HL-60/S4 (cell line): ENCODE results near the gene ADCK2.
"Not testable (repeated sequence)": the region's sequence is repeated elsewhere in the genome, so short reads cannot be mapped to it uniquely, and the experiment has no call there.

Experiments
- in situ Hi-C: fragments of 300-500 bp; cut with MboI; formaldehyde crosslinking; loops from 2 replicates; pipeline ENCODE4 v1.14.3; 2022; ENCODE audit warnings: low sequenced_read_pairs

The ADCK2 gene

GRCh38 chr7:140673774-140674155 lies 1.0 kb downstream of the ADCK2 start:
- in situ Hi-C loops: no loop called here

GRCh38 chr7:140674356-140674800 lies 1.6 kb downstream of the ADCK2 start:
- in situ Hi-C loops: no loop called here

GRCh38 chr7:140674899-140675701 lies 2.4 kb downstream of the ADCK2 start:
- in situ Hi-C loops: no loop called here

- in situ Hi-C loops: no loop called here
These were observed 3.0 kb downstream of the ADCK2 start for GRCh38 chr7:140675726-140676125.

GRCh38 chr7:140676306-140676705 lies 3.6 kb downstream of the ADCK2 start:
- in situ Hi-C loops: no loop called here

GRCh38 chr7:140676956-140677355 lies 4.2 kb downstream of the ADCK2 start:
- in situ Hi-C loops: not testable (repeated sequence)

- in situ Hi-C loops: no loop called here
These were observed 4.8 kb downstream of the ADCK2 start for GRCh38 chr7:140677496-140677895.

- in situ Hi-C loops: no loop called here
These were observed 5.5 kb downstream of the ADCK2 start for GRCh38 chr7:140678081-140678815.

GRCh38 chr7:140678816-140679130 lies 6.0 kb downstream of the ADCK2 start:
- in situ Hi-C loops: no loop called here

GRCh38 chr7:140679186-140679585 lies 6.4 kb downstream of the ADCK2 start:
- in situ Hi-C loops: no loop called here

GRCh38 chr7:140680886-140681285 lies 8.1 kb downstream of the ADCK2 start:
- in situ Hi-C loops: no loop called here

- in situ Hi-C loops: no loop called here
These were observed 9.0 kb downstream of the ADCK2 start for GRCh38 chr7:140681766-140682165.

GRCh38 chr7:140683657-140684056 lies 10.9 kb downstream of the ADCK2 start:
- in situ Hi-C loops: no loop called here

- in situ Hi-C loops: no loop called here
These were observed 11.6 kb downstream of the ADCK2 start for GRCh38 chr7:140684066-140684950.

- in situ Hi-C loops: no loop called here
These were observed 12.8 kb downstream of the ADCK2 start for GRCh38 chr7:140685407-140686087.

GRCh38 chr7:140686921-140687320 lies 14.2 kb downstream of the ADCK2 start:
- in situ Hi-C loops: no loop called here

GRCh38 chr7:140688341-140688740 lies 15.6 kb downstream of the ADCK2 start:
- in situ Hi-C loops: no loop called here

GRCh38 chr7:140689199-140690152 lies 16.7 kb downstream of the ADCK2 start:
- in situ Hi-C loops: no loop called here

GRCh38 chr7:140691376-140692045 lies 18.8 kb downstream of the ADCK2 start:
- in situ Hi-C loops: no loop called here
